HG03469 (cell line): ENCODE results near the gene STK39.

ENCODE experiments used
- ATAC-seq: cut with Tn5 transposase; IDR thresholded peaks from one replicate; pipeline ENCODE4 v1.9.1; 2021; ENCODE audit warnings: mild to moderate bottlenecking, moderate library complexity, moderate number of reproducible peaks; ENCODE audit not compliant: unreplicated experiment

STK39 gene

DNA sequence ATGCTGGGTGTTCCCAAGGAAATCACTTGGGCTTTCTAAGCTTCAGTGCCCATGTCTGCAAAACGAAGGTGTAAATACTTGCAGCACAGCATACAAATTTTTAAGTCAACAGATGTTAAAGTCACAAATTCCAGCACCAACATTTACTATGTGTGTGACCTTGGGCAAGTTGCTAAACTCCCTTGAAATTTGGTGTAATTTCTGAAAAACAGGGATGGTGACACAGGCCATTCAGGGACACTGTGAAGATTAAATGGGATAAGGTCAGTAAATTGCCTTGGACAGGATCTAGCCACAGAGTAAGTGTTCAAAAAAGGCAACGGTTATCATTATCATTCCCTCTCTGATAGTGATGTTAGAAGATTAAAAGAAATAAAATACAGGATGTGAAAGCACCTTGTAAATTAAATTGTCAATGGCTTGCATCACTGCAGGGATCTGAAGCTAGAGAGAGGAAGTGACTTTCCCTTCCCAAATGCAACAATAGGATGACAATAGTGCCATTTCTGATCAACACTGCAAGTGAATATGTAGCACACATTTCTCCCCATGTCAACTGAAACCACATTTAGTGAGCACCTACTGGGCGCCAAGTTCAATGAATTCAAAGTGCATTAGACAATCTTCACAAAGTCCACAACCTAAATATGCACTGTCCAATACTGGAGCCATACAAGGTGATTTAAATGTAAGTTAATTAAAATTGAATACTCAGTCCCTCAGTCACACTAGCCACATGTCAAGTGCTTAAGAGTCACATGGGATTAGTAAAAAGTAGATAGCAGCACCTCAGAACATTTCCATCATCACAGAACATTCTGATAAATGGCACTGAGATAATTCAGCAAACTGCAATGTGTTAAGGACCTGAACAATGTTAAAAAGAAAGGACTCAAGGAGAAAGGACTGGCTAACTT is 81.2 kb downstream of the STK39 start:
- ATAC-seq: no peak

DNA sequence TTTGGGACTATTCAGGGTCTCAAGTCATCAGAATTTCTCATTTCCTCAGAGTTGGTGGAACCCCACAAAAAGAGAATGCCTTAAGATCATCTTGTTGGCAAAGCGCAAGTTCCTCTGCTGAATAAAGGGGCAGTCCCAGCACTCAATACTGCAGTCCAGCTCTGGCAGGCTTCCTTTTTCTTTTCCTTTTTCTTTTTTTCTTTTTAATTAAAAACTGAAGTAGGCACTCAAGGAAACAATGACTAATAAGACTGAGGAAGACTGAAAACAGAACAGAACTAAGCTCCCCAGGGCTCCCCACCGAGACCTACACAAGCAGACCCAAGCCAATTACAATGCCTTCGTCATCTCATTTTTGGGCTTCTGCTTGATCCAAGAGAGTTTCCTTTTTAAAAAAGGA is 82.0 kb downstream of the STK39 start:
- ATAC-seq: no peak

GRCh38 chr2:168160897-168161296 is 86.5 kb downstream of the STK39 start:
- ATAC-seq: peak; percentile 56

GRCh38 chr2:168159754-168160585 is 87.4 kb downstream of the STK39 start:
- ATAC-seq: no peak

GRCh38 chr2:168158586-168158985 is 88.8 kb downstream of the STK39 start:
- no peak for ATAC-seq

DNA sequence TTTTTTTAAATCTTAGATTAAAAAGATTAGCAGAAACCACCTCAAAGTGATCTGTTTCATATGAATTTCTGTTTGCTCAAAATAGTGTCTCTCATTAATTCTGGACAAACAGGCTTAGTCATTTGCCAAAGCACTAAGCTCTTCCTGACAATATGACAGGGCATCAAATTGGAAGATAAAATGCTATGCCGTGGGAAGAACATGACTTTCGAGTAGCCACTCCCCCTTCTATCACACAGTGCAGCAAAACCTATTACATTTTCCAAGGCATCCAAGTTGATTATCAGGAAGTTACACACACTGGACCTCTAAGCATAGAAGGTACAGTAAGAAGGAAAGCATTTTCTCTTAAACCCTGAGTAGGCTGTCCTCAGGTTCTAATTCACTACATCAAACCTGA is 89.5 kb downstream of the STK39 start:
- no peak for ATAC-seq

DNA sequence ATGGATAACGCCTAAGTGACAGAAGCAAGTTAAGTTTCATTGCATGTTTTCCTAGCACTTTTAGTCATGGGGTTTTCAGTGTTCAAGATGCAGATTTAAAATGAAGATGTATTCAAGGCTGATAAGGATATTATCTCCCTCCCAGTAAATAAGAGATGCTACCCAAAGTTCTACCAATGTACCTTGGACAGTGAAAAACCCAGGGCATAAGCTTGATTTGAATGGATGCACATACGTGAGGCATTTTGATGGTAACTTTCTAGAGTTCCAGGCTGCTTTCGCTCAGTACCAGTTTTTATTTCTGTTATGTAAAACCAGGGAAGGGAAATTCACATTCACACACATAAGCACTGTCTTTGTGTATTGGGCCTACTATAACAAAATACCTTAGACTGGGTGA is 90.3 kb downstream of the STK39 start:
- no peak for ATAC-seq

GRCh38 chr2:168156661-168157060 is 90.7 kb downstream of the STK39 start:
- no peak for ATAC-seq

GRCh38 chr2:168155680-168156079 is 91.7 kb downstream of the STK39 start:
- ATAC-seq: no peak

GRCh38 chr2:168155046-168155445 is 92.3 kb downstream of the STK39 start:
- no peak for ATAC-seq

DNA sequence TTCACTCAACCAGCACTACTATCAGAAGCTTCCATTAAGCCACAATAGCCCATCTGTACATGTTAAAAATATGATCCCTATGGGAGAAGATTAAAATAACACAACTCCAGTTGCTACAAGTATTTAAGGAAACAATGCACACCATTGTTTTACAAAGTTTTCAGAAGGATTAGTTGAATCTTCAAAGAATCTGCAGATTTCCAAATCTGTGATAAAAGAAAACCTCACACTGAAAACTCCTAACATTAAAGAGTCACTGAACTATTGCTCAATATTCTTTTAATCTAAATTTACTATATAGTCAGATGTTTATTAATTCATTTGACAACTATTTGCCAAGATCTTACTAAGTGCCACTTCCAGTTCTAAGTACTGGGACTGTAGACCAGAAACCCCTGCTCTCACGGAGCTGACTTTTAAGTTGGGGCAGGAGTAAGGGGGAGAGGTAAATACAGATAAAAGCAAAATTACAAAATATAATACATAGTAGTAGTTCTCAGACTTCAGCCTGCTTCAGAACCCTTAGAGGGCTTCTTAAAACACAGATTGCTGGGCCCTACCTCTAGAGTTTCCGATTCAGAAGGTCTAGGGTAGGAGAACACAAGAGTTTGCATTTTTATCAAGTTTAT is 94.4 kb downstream of the STK39 start:
- no peak for ATAC-seq

GRCh38 chr2:168149986-168150385 is 97.4 kb downstream of the STK39 start:
- no peak for ATAC-seq

- no peak for ATAC-seq
These were observed 98.0 kb downstream of the STK39 start for GRCh38 chr2:168149150-168149974.

DNA sequence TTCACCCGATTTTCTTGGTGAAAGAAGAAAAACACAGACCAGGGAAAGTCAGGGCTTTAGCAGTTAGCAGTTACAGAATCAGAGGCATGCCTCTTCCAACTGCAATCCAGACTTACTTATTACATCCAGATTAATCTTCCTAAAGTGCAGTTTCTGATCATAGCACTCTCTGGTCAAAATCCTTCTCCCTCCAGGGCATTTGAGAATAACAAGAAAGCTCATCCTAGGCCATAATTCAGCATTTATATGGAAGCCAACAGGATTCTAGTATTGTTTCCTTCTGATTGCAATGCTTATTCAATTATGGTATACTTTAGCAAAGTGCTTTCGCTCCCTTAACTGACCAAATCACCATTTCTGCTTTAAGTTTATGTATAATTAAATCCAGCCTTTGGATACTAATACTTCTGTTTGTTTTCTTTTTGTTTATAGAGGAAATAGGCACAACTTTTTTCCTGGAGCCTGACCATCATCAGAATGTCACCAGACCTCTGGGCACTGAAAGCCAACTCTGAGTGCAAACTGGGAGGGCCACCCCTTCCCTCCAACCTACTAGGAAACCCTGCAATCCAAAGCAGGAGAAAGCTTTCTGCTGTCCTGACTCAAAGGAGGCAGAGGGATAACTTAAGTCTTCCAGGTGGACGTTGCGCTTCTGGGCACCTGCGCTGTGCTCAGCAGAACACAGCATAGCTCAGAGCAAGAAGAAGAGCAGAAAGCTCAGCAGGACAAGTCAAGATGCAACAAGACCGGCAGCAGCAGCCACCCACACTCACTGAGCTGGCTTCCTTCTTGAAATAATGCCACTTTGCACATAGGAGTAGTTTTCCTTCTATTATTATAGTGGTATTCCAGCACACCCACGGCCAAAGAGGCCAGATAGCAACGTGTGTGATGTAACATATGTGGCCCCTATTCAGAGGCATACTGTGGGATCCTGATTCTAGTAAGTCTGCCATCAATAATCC is 99.3 kb downstream of the STK39 start:
- ATAC-seq: no peak

DNA sequence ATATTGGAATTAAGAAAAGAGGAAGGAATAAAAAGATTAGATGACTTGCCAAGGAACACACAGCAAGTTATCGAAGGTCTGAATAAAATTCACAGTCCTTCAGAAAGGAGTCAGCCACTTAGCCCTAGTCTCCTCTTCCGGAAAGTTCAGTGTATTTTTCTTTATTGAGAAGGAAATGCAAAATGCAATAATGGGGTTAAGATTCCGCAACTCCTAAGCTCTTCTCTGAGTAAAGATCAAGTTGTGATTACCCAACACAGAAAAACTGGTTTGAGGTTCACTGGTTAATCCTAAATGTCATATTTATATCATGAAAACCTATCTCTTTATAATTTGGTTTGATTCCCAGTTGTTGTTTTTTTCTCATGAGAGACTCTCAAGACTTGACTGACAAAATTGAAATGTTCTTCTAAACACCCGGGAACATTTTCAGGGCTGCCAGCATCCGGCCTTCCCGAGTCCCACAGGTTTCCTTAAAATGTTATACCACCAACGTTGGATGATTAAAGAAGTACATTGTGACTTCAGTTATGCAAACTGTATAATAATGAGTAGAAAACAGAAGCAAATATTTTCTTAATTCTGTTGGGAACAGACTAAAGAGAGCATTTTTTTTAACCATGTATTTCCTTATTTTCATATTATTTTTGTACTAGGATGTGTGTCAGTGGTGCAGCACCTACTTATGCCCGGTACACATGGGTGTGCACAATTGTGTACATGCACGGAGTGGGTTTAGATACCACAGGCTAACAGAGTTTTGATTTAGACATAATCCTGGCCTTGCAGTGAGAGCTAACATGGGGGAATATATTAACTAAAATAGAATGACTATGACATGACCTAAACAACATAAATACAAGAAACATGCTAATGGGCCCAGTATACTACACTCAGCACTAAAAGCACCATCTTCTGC is 100.2 kb downstream of the STK39 start:
- no peak for ATAC-seq

DNA sequence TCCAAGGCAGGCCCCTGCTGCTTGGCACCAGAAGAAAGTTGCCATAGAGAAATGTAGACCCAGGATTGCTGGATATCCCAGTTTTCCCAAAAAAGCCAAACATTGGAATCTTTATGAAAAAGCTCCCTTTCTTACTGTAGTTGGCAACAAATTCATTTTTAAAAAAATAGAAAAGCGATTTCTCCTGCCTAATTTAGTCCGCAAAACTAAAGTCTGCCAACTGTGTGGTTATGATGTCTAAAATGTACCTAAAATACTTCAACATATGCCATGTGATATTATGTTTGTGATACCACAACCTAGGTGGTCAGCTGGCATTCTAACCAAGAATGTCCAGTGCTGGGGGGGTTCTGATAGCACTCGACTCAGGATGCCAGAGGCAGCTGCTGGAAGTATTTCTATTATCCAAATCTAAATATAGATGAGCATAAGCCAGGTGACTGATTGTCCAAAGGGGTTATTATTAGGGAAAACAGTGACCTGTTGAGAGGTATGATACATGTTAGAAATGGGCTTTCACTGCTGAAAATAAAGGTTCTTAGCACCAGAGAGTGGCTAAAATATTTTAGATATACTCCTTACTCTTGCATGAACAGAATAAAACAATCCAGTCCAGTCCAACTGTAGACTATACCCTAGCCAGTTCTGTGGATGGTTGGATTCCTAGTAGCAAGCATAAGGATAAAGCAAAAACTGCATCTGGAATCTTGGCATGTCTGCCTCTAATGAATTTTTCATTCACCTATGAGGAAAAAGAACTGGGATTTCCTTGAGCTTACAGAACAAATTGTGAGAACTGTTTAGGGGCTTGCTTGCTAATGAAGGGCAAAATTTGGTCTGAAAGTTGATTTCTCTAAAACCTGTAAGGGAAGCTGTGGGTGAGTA is 101.7 kb downstream of the STK39 start:
- no peak for ATAC-seq

DNA sequence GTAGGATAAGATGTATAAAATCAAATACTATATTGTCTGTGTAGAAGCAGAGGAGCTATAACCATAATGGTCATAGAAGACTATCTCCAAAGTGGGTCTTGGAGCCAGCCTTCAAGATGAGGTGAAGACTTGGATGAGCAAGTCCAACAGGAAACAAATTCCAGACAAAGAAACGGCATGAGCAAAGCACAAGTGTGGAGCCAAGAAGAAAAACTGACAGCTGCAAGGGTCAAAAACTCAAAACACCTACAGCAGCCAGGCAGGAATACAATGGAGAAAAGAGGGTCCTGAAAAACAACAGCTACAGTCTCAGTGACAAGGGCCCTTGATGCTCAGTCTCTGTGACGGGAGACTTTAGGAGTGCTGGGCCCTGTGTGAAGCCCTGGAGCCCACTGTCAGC is 102.4 kb downstream of the STK39 start:
- no peak for ATAC-seq
